ENCODE measurements around the gene COL6A1. TPM values are rescaled to one million over a fixed set of nuclear protein-coding genes. Genes with fewer than 3 reads are reported as not detected.
A peak's percentile ranks its signal among the peaks of the same experiment; 100 is the strongest.

Gene COL6A1
- total RNA-seq, 3 donors from 2014 or later: 2.8 to 3.6 (median 3.0) TPM

GRCh38 chr21:46048926-46049889 lies 67.6 kb downstream of the COL6A1 start:
- peaks cover 3% of the 10 kb centered on the region for H3K4me1 Mint-ChIP-seq (ENCODE audit: low read depth)
- H3K27me3 Mint-ChIP-seq (ENCODE audit: low read depth): peaks cover 6% of the 10 kb centered on the region
- DNase-seq (no peak), ATAC-seq (no peak)
- no peaks in the 10 kb centered on the region for H3K9me3 Mint-ChIP-seq
- H3K36me3 Mint-ChIP-seq (ENCODE audit: insufficient read depth): no peaks in the 10 kb centered on the region
- no peak overlapping the region for H3K4me3 Mint-ChIP-seq

GRCh38 chr21:46049890-46050667 lies 68.5 kb downstream of the COL6A1 start:
- Mint-ChIP-seq H3K4me1 (ENCODE audit: low read depth) (peaks cover 3% of the 10 kb centered on the region), H3K9me3 (no peaks in the 10 kb centered on the region), H3K36me3 (ENCODE audit: insufficient read depth) (no peaks in the 10 kb centered on the region), H3K27me3 (ENCODE audit: low read depth) (peaks cover 6% of the 10 kb centered on the region), H3K4me3 (no peak overlapping the region)
- ATAC-seq (no peak), DNase-seq (no peak)

- Mint-ChIP-seq H3K9me3 (no peaks in the 10 kb centered on the region), H3K36me3 (ENCODE audit: insufficient read depth) (no peaks in the 10 kb centered on the region), H3K4me1 (ENCODE audit: low read depth) (peaks cover 3% of the 10 kb centered on the region), H3K4me3 (no peak overlapping the region), H3K27me3 (ENCODE audit: low read depth) (peaks cover 7% of the 10 kb centered on the region)
- ATAC-seq: no peak
- DNase-seq: no peak
Observed at GRCh38 chr21:46050668-46051378, 69.3 kb downstream of the COL6A1 start.

- Mint-ChIP-seq H3K9me3 (no peaks in the 10 kb centered on the region), H3K4me1 (ENCODE audit: low read depth) (peaks cover 3% of the 10 kb centered on the region), H3K36me3 (ENCODE audit: insufficient read depth) (no peaks in the 10 kb centered on the region), H3K27me3 (ENCODE audit: low read depth) (peaks cover 12% of the 10 kb centered on the region), H3K4me3 (no peak overlapping the region)
- no peak for ATAC-seq
- DNase-seq: no peak
Observed at GRCh38 chr21:46051379-46051770, 69.8 kb downstream of the COL6A1 start.

GRCh38 chr21:46051821-46052675 lies 70.5 kb downstream of the COL6A1 start:
- H3K4me3 Mint-ChIP-seq: no peak overlapping the region
- DNase-seq: no peak
- no peak for ATAC-seq
- H3K27me3 Mint-ChIP-seq (ENCODE audit: low read depth): peaks cover 14% of the 10 kb centered on the region
- peaks cover 4% of the 10 kb centered on the region for H3K4me1 Mint-ChIP-seq (ENCODE audit: low read depth)
- H3K36me3 Mint-ChIP-seq (ENCODE audit: insufficient read depth): no peaks in the 10 kb centered on the region
- no peaks in the 10 kb centered on the region for H3K9me3 Mint-ChIP-seq

- H3K36me3 Mint-ChIP-seq (ENCODE audit: insufficient read depth): no peaks in the 10 kb centered on the region
- H3K9me3 Mint-ChIP-seq: no peaks in the 10 kb centered on the region
- peaks cover 23% of the 10 kb centered on the region for H3K27me3 Mint-ChIP-seq (ENCODE audit: low read depth)
- H3K4me3 Mint-ChIP-seq: no peak overlapping the region
- ATAC-seq: peak; percentile 82
- DNase-seq: peak; percentile 18
- H3K4me1 Mint-ChIP-seq (ENCODE audit: low read depth): peaks cover 11% of the 10 kb centered on the region
Observed at GRCh38 chr21:46052703-46053651, 71.4 kb downstream of the COL6A1 start.

GRCh38 chr21:46054031-46054430 lies 72.5 kb downstream of the COL6A1 start:
- no peak for DNase-seq
- no peaks in the 10 kb centered on the region for H3K36me3 Mint-ChIP-seq (ENCODE audit: insufficient read depth)
- ATAC-seq: no peak
- H3K27me3 Mint-ChIP-seq (ENCODE audit: low read depth): peaks cover 30% of the 10 kb centered on the region
- H3K9me3 Mint-ChIP-seq: no peaks in the 10 kb centered on the region
- H3K4me3 Mint-ChIP-seq: no peak overlapping the region
- H3K4me1 Mint-ChIP-seq (ENCODE audit: low read depth): peaks cover 11% of the 10 kb centered on the region

GRCh38 chr21:46054451-46054881 lies 72.9 kb downstream of the COL6A1 start:
- Mint-ChIP-seq H3K36me3 (ENCODE audit: insufficient read depth) (no peaks in the 10 kb centered on the region), H3K9me3 (no peaks in the 10 kb centered on the region), H3K4me3 (no peak overlapping the region), H3K27me3 (ENCODE audit: low read depth) (peaks cover 34% of the 10 kb centered on the region), H3K4me1 (ENCODE audit: low read depth) (peaks cover 11% of the 10 kb centered on the region)
- DNase-seq: peak; percentile 3
- no peak for ATAC-seq

Other genes with a start within 250 kb of the COL6A1 start
- gene COL6A2, start 116.3 kb downstream of the COL6A1 start, total RNA-seq: 1 to 10 TPM; 4.8 to 7.7 (median 5.7) TPM
- under 1 TPM; 0.33 to 0.71 (median 0.40) TPM for gene FTCD, start 173.8 kb downstream of the COL6A1 start, total RNA-seq
- 10 to 100 TPM in 2 of 3 donors, 1 to 10 TPM in 1; 6.8 to 17.5 (median 10.6) TPM for gene SPATC1L, start 202.7 kb downstream of the COL6A1 start, total RNA-seq
- gene LSS, start 247.0 kb downstream of the COL6A1 start, total RNA-seq: 10 to 100 TPM; 14.5 to 20.6 (median 17.2) TPM